ENCODE results near the gene CBLC. TPM values are rescaled to one million over a fixed set of nuclear protein-coding genes. Genes with fewer than 3 reads are reported as not detected.

CBLC gene
- total RNA-seq, 4 donors from 2014 or later = 64.3 to 87.0 (median 75.6) TPM

DNA sequence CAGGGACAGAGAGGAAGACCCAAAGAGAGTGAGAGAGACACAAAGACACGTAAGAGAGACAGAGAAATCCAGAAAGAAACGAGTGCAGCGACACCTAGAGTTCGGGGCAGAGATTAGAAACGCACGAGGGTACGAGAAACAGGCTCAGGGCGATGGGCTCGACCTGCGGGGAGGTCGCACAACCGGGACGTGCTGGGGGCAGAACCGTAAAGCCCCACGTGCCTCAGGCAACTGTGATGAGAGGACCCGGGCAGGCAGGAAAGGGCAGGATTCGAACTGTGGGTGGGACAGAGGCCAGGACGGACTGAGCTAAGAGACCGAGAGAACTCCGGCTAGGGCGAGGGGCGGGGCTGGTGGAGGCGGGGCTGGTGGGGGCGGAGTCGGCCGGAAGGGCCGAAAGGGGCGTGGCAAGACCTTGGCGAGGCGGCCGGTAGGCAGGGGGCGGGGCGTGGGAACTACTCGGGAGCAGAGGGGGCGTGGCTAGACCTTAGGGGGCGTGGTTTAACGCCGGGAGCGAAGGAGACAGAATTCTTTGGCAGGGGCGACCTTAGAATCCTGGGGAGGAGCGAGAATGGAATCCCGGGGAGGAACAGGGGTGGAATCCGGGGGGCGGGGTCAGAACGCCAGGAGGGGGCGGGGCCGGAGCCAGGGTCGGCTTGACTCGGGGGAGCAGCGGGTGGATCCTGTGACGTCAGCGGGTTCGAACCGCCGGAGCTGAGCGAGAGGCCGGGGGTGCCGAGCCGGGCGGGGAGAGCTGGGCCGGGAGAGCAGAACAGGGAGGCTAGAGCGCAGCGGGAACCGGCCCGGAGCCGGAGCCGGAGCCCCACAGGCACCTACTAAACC is 68.1 kb downstream of the CBLC start, which contains the start of gene NECTIN2:
Gene NECTIN2 (plus strand): TSS at position 686 of the 843 bp plus-strand sequence. CDS start 229 bp downstream, outside the sequence.
- intact Hi-C loops (cut with DNase I; ENCODE audit: low total_unique reads) = loop anchor here (10.0 kb wide), 1 partner anchor 51 kb away; no protein-coding TSS in a partner anchor
- peak within 1 kb of the TSS; percentile 89 for H3K4me3 ChIP-seq (ENCODE audit: low read depth, poor library complexity, severe bottlenecking)
- WGBS, 2 donors = 1% methylated on average over 63 to 66 of the region's 67 CpGs
- DNase-seq (ENCODE audit: low spot score in 2 of 2) = peak; percentile 99 to 100
- peak in 1 of 2 donors; percentile 69 for TF ChIP-seq POLR2A (IDR thresholded peaks at IDR 0.05)
- TF ChIP-seq, protein P1, sequence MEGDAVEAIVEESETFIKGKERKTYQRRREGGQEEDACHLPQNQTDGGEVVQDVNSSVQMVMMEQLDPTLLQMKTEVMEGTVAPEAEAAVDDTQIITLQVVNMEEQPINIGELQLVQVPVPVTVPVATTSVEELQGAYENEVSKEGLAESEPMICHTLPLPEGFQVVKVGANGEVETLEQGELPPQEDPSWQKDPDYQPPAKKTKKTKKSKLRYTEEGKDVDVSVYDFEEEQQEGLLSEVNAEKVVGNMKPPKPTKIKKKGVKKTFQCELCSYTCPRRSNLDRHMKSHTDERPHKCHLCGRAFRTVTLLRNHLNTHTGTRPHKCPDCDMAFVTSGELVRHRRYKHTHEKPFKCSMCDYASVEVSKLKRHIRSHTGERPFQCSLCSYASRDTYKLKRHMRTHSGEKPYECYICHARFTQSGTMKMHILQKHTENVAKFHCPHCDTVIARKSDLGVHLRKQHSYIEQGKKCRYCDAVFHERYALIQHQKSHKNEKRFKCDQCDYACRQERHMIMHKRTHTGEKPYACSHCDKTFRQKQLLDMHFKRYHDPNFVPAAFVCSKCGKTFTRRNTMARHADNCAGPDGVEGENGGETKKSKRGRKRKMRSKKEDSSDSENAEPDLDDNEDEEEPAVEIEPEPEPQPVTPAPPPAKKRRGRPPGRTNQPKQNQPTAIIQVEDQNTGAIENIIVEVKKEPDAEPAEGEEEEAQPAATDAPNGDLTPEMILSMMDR (IDR thresholded peaks at IDR 0.05) = peak in 1 of 3 donors; percentile 53

DNA sequence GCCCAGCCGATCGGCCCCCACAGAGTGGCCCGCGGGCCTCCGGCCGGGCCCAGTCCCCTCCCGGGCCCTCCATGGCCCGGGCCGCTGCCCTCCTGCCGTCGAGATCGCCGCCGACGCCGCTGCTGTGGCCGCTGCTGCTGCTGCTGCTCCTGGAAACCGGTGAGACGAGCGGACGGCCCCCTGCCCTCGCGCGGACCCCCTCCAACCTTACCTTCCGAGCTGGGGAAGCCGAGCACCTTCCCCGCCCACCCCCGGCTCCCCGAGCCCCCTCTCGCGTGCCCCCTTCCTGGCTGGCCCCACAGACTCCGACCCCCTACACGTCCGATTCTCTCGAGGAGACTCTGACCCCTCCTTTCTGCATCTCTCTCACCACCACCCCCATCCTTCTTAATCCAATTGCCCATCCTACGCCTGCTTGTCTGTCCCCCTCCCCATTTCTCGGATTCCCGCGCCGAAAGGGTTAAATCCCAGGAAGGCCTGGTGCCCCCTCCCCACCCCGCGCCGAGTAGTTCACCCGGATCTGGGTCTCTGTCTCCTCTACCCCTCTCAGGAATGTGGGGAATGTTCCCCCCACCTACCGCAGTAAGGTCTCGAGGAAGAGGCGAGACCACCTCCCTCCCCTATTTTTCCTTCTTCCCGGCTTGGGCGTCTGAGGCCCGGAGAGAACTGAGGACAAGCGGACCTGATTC is 68.9 kb downstream of the CBLC start:
- TF ChIP-seq POLR2A (IDR thresholded peaks at IDR 0.05) = no peak
- TF ChIP-seq, protein P1 (IDR thresholded peaks at IDR 0.05) = no peak
- H3K4me3 ChIP-seq (ENCODE audit: low read depth, poor library complexity, severe bottlenecking) = peak overlapping the region; percentile 89
- intact Hi-C loops (cut with DNase I; ENCODE audit: low total_unique reads) = loop anchor here (10.0 kb wide), 1 partner anchor 52 kb away; no protein-coding TSS in a partner anchor
- 0 to 1% methylated on average over 19 to 47 of the region's 51 CpGs for WGBS, 2 donors
- peak; percentile 52 to 89 for DNase-seq (ENCODE audit: low spot score in 2 of 2)

DNA sequence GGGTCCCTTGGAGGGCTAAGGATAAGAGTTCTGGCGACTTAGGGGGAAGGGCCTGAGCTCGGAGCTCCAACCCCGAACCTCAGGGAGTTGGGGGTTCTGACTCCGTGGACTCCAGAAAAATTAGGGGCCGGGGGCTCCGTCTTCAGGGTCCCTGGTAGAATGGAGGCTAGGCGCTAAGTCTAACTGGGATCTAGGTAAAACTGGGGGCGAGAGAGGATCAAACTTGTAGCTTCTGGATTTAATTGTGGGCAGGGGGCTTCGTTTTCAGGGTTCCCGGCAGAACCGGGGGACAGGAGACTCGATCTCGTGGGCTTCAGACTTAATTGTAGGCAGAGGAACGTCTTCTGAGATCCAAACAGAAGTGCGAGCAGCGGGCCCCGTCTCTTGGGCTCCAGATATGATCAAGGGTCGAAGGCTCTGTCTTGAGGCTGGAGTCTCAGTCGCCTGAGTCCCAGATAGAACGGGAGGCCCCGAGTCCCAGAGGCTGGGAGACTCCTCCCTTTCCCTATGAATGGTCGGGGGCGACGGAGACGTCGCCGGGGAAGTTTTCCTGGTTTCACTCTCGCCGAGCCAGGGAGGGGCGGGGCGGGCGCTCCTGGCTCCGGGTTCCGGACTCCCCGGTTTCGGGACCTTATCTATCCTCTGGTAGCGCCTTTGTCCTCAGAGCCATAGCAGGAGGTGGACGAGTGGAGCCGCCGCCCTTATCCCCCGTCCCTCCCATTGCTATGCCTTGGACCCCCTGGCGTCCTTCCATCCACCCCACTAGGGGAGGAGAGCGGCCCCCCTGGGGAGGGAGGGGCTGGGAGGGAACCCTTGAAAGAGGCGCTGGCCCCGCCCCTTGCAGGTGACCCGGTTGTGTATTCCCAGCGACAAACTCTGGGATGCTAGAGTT is 69.7 kb downstream of the CBLC start:
- peak overlapping the region; percentile 89 for H3K4me3 ChIP-seq (ENCODE audit: low read depth, poor library complexity, severe bottlenecking)
- TF ChIP-seq, protein P1 (IDR thresholded peaks at IDR 0.05) = no peak
- TF ChIP-seq POLR2A (IDR thresholded peaks at IDR 0.05) = peak in 1 of 2 donors; percentile 35
- DNase-seq (ENCODE audit: low spot score in 2 of 2) = peak; percentile 71 to 96
- WGBS, 2 donors = 1% methylated on average over 37 to 47 of the region's 47 CpGs
- intact Hi-C loops (cut with DNase I; ENCODE audit: low total_unique reads) = loop anchor here (10.0 kb wide), 1 partner anchor 53 kb away; no protein-coding TSS in a partner anchor

DNA sequence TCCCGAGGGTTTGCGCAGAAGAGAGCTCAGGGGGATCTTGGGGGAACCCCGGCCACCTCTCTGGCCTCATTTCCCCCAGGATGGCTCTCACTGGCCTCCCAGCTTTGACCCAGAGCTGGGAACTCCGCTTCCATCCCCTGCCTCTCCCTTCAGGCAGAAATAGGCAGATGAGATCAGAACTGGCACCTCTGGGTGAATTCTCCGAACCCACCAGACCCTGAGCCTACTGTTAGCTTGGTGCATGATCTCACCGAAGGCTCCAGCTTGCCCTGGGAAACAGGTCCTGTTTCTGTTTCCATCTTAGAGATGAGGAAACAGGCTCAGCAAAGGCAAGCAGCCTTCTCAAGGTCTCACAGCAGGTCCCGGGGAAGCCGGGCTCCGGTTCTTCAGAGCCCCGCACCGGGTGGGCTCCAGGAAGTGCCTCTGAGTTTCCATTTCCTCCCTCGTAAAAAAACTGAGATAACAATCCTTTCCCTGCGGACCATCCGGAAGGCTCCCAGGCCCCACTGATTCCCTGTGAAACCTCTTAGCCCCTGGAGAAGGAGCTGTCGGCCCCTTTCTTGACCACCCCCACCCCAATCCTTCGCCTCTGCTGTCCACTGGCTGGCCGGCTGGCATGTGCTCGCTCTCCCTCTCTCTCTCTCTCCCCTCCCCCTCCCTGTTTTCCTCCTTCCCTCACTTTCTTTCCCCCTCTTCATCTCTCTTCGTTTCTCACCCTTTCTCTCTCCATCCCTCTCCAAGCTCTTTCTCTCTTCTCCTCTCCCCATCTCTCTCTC is 70.5 kb downstream of the CBLC start:
- peak overlapping the region; percentile 89 for H3K4me3 ChIP-seq (ENCODE audit: low read depth, poor library complexity, severe bottlenecking)
- WGBS, 2 donors = 21 to 24% methylated on average over 19 of the region's 19 CpGs
- intact Hi-C loops (cut with DNase I; ENCODE audit: low total_unique reads) = loop anchor here (10.0 kb wide), 1 partner anchor 53 kb away; no protein-coding TSS in a partner anchor
- DNase-seq (ENCODE audit: low spot score in 2 of 2) = peak in 1 of 2 donors; percentile 87
- TF ChIP-seq, protein P1 (IDR thresholded peaks at IDR 0.05) = no peak
- no peak for TF ChIP-seq POLR2A (IDR thresholded peaks at IDR 0.05)

All from lower leg skin (tissue), 4 donors.